IMR-90 (cell line): ENCODE results near the gene SH3RF3. TPM values are rescaled to one million over a fixed set of nuclear protein-coding genes. Genes with fewer than 3 reads are reported as not detected.

ENCODE experiments used
- ATAC-seq: fragments of 200-7000 bp; cut with Tn5 transposase; 2 replicates; pipeline ENCODE4 v1.9.1; 2020; ENCODE audit warnings: low read depth, mild to moderate bottlenecking, moderate library complexity
- BruUV-seq: library from RNA; stranded (reverse); fragments of 400-500 nt; replicated peaks from 2 replicates; lab custom pipeline; 2021; lab: Mats Ljungman, UMichigan
- CTCF ChIA-PET: fragments of 300-600 bp; formaldehyde crosslinking; extraction: SDS; loops from one replicate; lab custom pipeline; 2021; ENCODE audit warnings: antibody characterized with exemption; lab: Yijun Ruan, JAX
- POLR2A ChIA-PET: fragments of 300-600 bp; sonication (Branson Sonifier 250); formaldehyde crosslinking; loops from one replicate; lab custom pipeline; 2022; ENCODE audit warnings: antibody characterized with exemption; ENCODE audit not compliant: unreplicated experiment; lab: Charles Lee
- DNase-seq: peaks from one replicate; pipeline ENCODE4 v3.0.0; 2013
- H2AFZ ChIP-seq: replicated peaks from 2 replicates; pipeline ENCODE3; 2013; ENCODE audit warnings: low read length, mild to moderate bottlenecking; ENCODE audit not compliant: poor library complexity
- H2AK5ac ChIP-seq: 2 replicates; pipeline ENCODE4 v1.6.1; 2013; ENCODE audit warnings: low read depth, low read length, inconsistent platforms
- H2AK9ac ChIP-seq: replicated peaks from 2 replicates; pipeline ENCODE3; 2013; ENCODE audit warnings: mild to moderate bottlenecking, low read depth, low read length, moderate library complexity; ENCODE audit not compliant: poor library complexity
- H2BK120ac ChIP-seq: 2 replicates; pipeline ENCODE4 v1.6.1; 2013; ENCODE audit warnings: low read depth, low read length, inconsistent platforms
- H2BK15ac ChIP-seq: 3 replicates; pipeline ENCODE4 v1.6.1; 2013; ENCODE audit warnings: low read depth, low read length, inconsistent platforms
- H2BK20ac ChIP-seq: 2 replicates; pipeline ENCODE4 v1.6.1; 2013; ENCODE audit warnings: low read depth, mild to moderate bottlenecking, inconsistent platforms, low read length, moderate library complexity
- H2BK5ac ChIP-seq: 2 replicates; pipeline ENCODE4 v1.6.1; 2013; ENCODE audit warnings: mild to moderate bottlenecking, low read depth, low read length, inconsistent platforms; ENCODE audit not compliant: poor library complexity, severe bottlenecking
- H3K14ac ChIP-seq: replicated peaks from 2 replicates; pipeline ENCODE4 v1.6.1; 2013; ENCODE audit warnings: low read depth, low read length, inconsistent platforms
- H3K18ac ChIP-seq: 2 replicates; pipeline ENCODE4 v1.6.1; 2013; ENCODE audit warnings: low read depth, low read length, control low read depth
- H3K23ac ChIP-seq: 2 replicates; pipeline ENCODE4 v1.6.1; 2013; ENCODE audit warnings: low read depth, low read length, inconsistent platforms
- H3K27ac ChIP-seq: 2 replicates; pipeline ENCODE4 v1.5.1; 2013; ENCODE audit warnings: mild to moderate bottlenecking, control low read depth, low read length; ENCODE audit not compliant: insufficient read depth
- H3K27me3 ChIP-seq: 2 replicates; pipeline ENCODE4 v1.6.1; 2013; ENCODE audit warnings: low read length; ENCODE audit not compliant: control insufficient read depth, insufficient read depth
- H3K36me3 ChIP-seq: 2 replicates; pipeline ENCODE4 v1.6.1; 2013; ENCODE audit warnings: low read length, mixed read lengths; ENCODE audit not compliant: control insufficient read depth, insufficient read depth
- H3K4ac ChIP-seq: 2 replicates; pipeline ENCODE4 v1.6.1; 2013; ENCODE audit warnings: low read depth, low read length, inconsistent platforms
- H3K4me1 ChIP-seq: 2 replicates; pipeline ENCODE4 v1.6.1; 2013; ENCODE audit warnings: low read length, mixed read lengths; ENCODE audit not compliant: control insufficient read depth, insufficient read depth
- H3K4me2 ChIP-seq: 2 replicates; pipeline ENCODE4 v1.6.1; 2013; ENCODE audit warnings: low read depth, mild to moderate bottlenecking, control low read depth, low read length, moderate library complexity
- H3K4me3 ChIP-seq: 2 replicates; pipeline ENCODE4 v1.5.1; 2013; ENCODE audit warnings: low read depth, mild to moderate bottlenecking, control low read depth, low read length, moderate library complexity; ENCODE audit not compliant: insufficient read depth
- H3K56ac ChIP-seq: 2 replicates; pipeline ENCODE4 v1.6.1; 2013; ENCODE audit warnings: low read length, inconsistent platforms; ENCODE audit not compliant: insufficient read depth; ENCODE audit errors: extremely low read depth
- H3K79me1 ChIP-seq, 2 experiments: 2 replicates each; pipeline ENCODE4 v1.6.1; 2013; ENCODE audit warnings: low read length in 2 of 2, inconsistent platforms in 1 of 2, low read depth in 1 of 2
- H3K9ac ChIP-seq: 2 replicates; pipeline ENCODE4 v1.6.1; 2013; ENCODE audit warnings: low read depth, low read length, control low read depth
- H3K9me1 ChIP-seq: 2 replicates; pipeline ENCODE4 v1.6.1; 2013; ENCODE audit warnings: low read length, inconsistent platforms; ENCODE audit not compliant: insufficient read depth
- H3K9me3 ChIP-seq: 2 replicates; pipeline ENCODE4 v1.6.1; 2013; ENCODE audit warnings: low read length; ENCODE audit not compliant: control insufficient read depth, insufficient read depth
- H4K20me1 ChIP-seq: 2 replicates; pipeline ENCODE4 v1.6.1; 2013; ENCODE audit warnings: low read length, inconsistent platforms; ENCODE audit not compliant: insufficient read depth
- H4K5ac ChIP-seq: 2 replicates; pipeline ENCODE4 v1.6.1; 2013; ENCODE audit warnings: mild to moderate bottlenecking, low read depth, low read length, control low read depth
- H4K8ac ChIP-seq, 2 experiments: 2 replicates each; pipeline ENCODE4 v1.6.1; 2013; ENCODE audit warnings: low read depth in 2 of 2, low read length in 2 of 2, control low read depth in 1 of 2, inconsistent platforms in 1 of 2
- H4K91ac ChIP-seq: 2 replicates; pipeline ENCODE4 v1.6.1; 2013; ENCODE audit warnings: low read depth, low read length, inconsistent platforms; ENCODE audit not compliant: insufficient read depth
- CEBPB ChIP-seq: IDR thresholded peaks from 2 replicates; pipeline ENCODE4 v1.6.1; 2012; ENCODE audit warnings: low read depth, low read length, improper control_type of control experiment
- MAFK ChIP-seq: IDR thresholded peaks from 2 replicates; pipeline ENCODE4 v1.6.1; 2012; ENCODE audit warnings: low read depth, low read length, improper control_type of control experiment
- MAZ ChIP-seq: IDR thresholded peaks from 2 replicates; pipeline ENCODE4 v1.6.1; 2012; ENCODE audit warnings: low read depth, mild to moderate bottlenecking, low read length, improper control_type of control experiment, moderate library complexity, borderline replicate concordance
- NFE2L2 ChIP-seq: fragments of 150-350 bp; IDR thresholded peaks from 2 replicates; pipeline ENCODE4 v1.6.1; 2016; ENCODE audit warnings: low read depth, mild to moderate bottlenecking, low read length
- POLR2A ChIP-seq: IDR thresholded peaks from 2 replicates; pipeline ENCODE4 v1.6.1; 2012; ENCODE audit warnings: mild to moderate bottlenecking, low read depth, low read length
- RCOR1 ChIP-seq: IDR thresholded peaks from 2 replicates; pipeline ENCODE4 v1.6.1; 2012; ENCODE audit warnings: mild to moderate bottlenecking, low read length, improper control_type of control experiment; ENCODE audit not compliant: insufficient replicate concordance
- RFX5 ChIP-seq: IDR thresholded peaks from 2 replicates; pipeline ENCODE4 v1.8.0; 2012; ENCODE audit warnings: low read depth, mild to moderate bottlenecking, low read length, moderate library complexity
- WGBS, 2 experiments: methylation state at CpG; one replicate each; pipeline versions ENCODE4 v1.1.5 to v1.1.7; 2013; ENCODE audit warnings: missing lambda C conversion rate in 2 of 2; ENCODE audit not compliant: insufficient read length in 1 of 2; ENCODE audit errors: extremely low coverage in 2 of 2; 5-methylcytosine and 5-hydroxymethylcytosine counted together
- dilution Hi-C: fragments of 300-500 bp; cut with HindIII; formaldehyde crosslinking; loops from one replicate; pipeline ENCODE4 v1.14.3; 2018; ENCODE audit warnings: low sequenced_read_pairs; ENCODE audit not compliant: unreplicated experiment
- in situ Hi-C: fragments of 300-500 bp; cut with MboI; formaldehyde crosslinking; loops from 3 replicates; pipeline ENCODE4 v1.14.3; 2019; ENCODE audit warnings: low sequenced_read_pairs, inconsistent platforms, mixed read lengths
- intact Hi-C: fragments of 100-400 bp; cut with micrococcal nuclease; formaldehyde crosslinking; loops from 2 replicates; pipeline ENCODE4 v1.10.0; 2022
- polyA plus RNA-seq, 3 experiments: library from polyadenylated mRNA; depleted of rRNA; stranded (reverse); fragments of >200 nt; gene quantifications; 2 replicates each; pipeline ENCODE4 v1.2.3, GENCODE V29; 2012; ENCODE audit warnings: low replicate concordance in 1 of 3
- total RNA-seq: library from RNA; depleted of rRNA; stranded (reverse); fragments of >200 nt; gene quantifications from 2 replicates; pipeline ENCODE4 v1.2.3, GENCODE V29; 2012
- TF ChIP-seq, protein P1 (sequence below): fragments of 150-350 bp; IDR thresholded peaks from 2 replicates; pipeline ENCODE4 v1.6.1; 2016; ENCODE audit warnings: low read depth, mild to moderate bottlenecking, low read length, moderate library complexity, borderline replicate concordance
- TF ChIP-seq, protein P2 (sequence below): conservative IDR thresholded peaks from 2 replicates; pipeline ENCODE4 v1.5.1; 2012; ENCODE audit warnings: mild to moderate bottlenecking, low read depth, low read length, improper control_type of control experiment

The SH3RF3 gene
- total and polyA plus RNA-seq, 2 of the 4 experiments (the other 2 are of a cell fraction) = 3.4 to 5.3 TPM

DNA sequence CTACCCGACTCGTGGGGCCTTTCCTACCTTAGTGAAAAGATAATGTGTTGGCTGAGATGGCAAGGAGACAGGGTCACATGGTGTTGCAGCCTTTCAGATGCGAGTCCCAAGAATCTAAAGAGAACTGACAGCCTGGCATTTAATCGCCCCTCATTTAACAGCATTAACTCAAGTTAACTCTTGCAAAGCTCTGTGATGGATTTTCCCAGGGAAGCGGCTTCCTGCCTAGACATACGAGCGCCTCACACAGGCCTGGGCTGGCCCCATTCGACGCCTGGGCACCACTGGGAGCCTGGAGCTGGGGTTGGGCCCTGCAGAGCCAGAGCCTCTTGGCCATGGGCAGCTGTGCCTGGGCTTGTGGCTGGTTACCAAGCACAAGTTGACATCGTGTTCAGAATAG, 344.0 kb downstream of the SH3RF3 start:
- ATAC-seq (no peak), DNase-seq (no peak)
- Histone ChIP-seq H3K9ac (no peak overlapping the region), H4K20me1 (peaks cover 9% of the 10 kb centered on the region), H3K4me1 (peaks cover 13% of the 10 kb centered on the region), H3K27me3 (no peaks in the 10 kb centered on the region), H4K8ac (no peak overlapping the region; a peak in 1 of 4 replicates), H3K79me1 (peaks cover 8 to 35% of the 10 kb centered on the region in 2 experiments; a peak in 3 of 4 replicates), H3K9me1 (peaks cover 19% of the 10 kb centered on the region; the same call in 1 of the 2 replicates), H4K5ac (no peak overlapping the region), H3K23ac (no peak overlapping the region), H2AK9ac (no peak overlapping the region), H3K4me2 (no peak overlapping the region), H4K91ac (no peak overlapping the region), H2BK5ac (no peak overlapping the region), H3K9me3 (no peaks in the 10 kb centered on the region), H2BK15ac (no peak overlapping the region), H3K18ac (no peak overlapping the region), H2AFZ (no peak overlapping the region), H3K36me3 (peaks cover 1% of the 10 kb centered on the region; the same call in 1 of the 2 replicates), H3K4me3 (no peak overlapping the region), H3K56ac (no peak overlapping the region), H3K27ac (no peak overlapping the region), H2BK120ac (no peak overlapping the region), H2AK5ac (no peak overlapping the region), H3K14ac (no peak overlapping the region), H3K4ac (no peak overlapping the region), H2BK20ac (no peak overlapping the region)
- CTCF ChIA-PET = no interaction called here
- dilution Hi-C loops (no loop called here), intact Hi-C loops (no loop called here), in situ Hi-C loops (no loop called here)
- POLR2A ChIA-PET = no interaction called here
- TF ChIP-seq NFE2L2 = no peak
- no peak for TF ChIP-seq MAFK
- TF ChIP-seq, protein P1, sequence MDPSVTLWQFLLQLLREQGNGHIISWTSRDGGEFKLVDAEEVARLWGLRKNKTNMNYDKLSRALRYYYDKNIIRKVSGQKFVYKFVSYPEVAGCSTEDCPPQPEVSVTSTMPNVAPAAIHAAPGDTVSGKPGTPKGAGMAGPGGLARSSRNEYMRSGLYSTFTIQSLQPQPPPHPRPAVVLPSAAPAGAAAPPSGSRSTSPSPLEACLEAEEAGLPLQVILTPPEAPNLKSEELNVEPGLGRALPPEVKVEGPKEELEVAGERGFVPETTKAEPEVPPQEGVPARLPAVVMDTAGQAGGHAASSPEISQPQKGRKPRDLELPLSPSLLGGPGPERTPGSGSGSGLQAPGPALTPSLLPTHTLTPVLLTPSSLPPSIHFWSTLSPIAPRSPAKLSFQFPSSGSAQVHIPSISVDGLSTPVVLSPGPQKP = no peak
- no peak for TF ChIP-seq CEBPB
- no peak for TF ChIP-seq RCOR1
- no peak for TF ChIP-seq RFX5
- TF ChIP-seq POLR2A = no peak
- TF ChIP-seq MAZ = no peak
- TF ChIP-seq, protein P2, sequence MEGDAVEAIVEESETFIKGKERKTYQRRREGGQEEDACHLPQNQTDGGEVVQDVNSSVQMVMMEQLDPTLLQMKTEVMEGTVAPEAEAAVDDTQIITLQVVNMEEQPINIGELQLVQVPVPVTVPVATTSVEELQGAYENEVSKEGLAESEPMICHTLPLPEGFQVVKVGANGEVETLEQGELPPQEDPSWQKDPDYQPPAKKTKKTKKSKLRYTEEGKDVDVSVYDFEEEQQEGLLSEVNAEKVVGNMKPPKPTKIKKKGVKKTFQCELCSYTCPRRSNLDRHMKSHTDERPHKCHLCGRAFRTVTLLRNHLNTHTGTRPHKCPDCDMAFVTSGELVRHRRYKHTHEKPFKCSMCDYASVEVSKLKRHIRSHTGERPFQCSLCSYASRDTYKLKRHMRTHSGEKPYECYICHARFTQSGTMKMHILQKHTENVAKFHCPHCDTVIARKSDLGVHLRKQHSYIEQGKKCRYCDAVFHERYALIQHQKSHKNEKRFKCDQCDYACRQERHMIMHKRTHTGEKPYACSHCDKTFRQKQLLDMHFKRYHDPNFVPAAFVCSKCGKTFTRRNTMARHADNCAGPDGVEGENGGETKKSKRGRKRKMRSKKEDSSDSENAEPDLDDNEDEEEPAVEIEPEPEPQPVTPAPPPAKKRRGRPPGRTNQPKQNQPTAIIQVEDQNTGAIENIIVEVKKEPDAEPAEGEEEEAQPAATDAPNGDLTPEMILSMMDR = no peak
- 81% methylated on average over 6 of the region's 10 CpGs; no CpG with 5 or more reads in 1 of the 2 experiments for whole genome bisulfite sequencing, 2 experiments
- BruUV-seq = no TSS peak
